Medulla oblongata (tissue), 1 donor: Measurements from ENCODE around the gene SOD3.

Experiments used
- DNase-seq: peaks from one replicate; pipeline ENCODE4 v3.0.0-alpha.2; 2015; ENCODE audit errors: extremely low spot score

SOD3 gene

DNA sequence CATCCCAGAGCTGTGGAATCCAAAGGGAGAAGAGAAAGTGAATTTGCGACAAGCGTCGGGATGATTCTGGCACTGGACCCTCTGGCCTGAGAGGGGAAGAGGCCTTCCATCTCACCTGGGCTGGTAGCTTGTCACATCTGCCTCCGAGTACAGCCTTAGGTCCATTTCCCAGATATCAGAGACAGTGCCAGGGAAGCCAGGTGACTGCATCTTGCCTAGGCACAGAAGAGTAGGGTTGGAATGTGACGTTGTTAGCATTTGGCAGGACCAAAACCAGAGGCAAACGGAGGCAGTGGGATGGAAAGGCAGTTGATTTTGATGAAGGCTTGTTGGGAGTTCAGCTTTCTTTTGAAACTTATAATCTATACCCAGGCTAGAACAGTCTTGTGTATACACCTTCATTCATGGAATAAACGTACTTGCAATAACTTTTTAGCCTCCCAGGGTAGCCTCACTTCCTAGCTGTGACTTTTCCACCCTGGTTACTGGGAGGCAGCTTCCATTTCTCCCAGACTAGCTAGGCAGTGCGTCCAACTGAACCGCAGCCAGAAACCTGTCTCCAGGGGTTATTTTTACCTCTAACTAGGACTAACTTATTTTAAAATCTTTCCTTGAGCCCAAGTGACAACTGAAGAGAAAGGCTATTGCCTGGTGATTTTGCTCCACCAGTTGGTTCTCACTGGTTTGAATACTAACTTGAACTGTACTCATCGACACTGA is 5.9 kb downstream of the SOD3 start:
- DNase-seq: no peak

GRCh38 chr4:24802648-24803047 is 7.3 kb downstream of the SOD3 start:
- DNase-seq: no peak

DNA sequence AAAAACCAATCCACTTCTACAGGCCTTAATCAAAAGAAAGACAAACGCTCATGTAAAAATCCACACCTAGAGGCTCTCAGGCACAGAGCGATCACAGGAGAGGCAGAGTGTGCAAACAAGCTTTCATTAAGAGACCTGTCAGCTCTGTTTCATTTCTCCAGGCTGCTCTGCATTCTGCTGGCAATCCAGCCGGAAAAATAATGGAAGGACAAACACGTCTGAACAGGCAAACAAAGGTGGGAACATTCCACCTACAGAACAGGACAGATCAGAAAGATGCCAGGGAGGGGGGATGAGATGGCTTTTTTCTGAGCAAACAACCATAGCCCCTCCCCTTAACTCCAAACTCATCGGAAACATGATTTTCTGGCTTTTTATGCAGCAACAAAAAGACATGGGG is 9.7 kb downstream of the SOD3 start:
- no peak for DNase-seq

- no peak for DNase-seq
Measured at GRCh38 chr4:24805566-24805965, 10.2 kb downstream of the SOD3 start.

GRCh38 chr4:24806206-24806990 is 11.0 kb downstream of the SOD3 start:
- DNase-seq: no peak

GRCh38 chr4:24807611-24808010 is 12.2 kb downstream of the SOD3 start:
- DNase-seq: no peak

DNA sequence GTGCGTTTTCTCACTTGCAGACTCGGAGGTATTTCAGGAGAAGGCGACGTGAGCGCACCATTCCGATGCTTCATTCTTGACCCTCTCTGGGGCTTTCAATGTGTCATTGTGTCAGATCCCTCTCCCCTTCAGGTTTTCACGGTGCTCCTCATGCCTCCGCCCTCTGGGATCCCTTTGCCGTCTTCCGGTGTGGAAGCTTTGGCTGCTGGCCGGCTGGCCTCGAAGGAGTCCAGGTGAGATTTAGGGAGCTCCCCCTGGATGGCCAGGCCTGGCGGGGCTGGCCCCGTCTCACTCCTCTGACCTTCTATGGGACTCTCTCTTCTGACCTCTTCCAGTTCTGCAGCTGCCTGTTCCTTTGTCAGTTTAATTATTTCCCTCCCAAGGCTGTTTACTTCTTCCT is 12.9 kb downstream of the SOD3 start:
- no peak for DNase-seq

DNA sequence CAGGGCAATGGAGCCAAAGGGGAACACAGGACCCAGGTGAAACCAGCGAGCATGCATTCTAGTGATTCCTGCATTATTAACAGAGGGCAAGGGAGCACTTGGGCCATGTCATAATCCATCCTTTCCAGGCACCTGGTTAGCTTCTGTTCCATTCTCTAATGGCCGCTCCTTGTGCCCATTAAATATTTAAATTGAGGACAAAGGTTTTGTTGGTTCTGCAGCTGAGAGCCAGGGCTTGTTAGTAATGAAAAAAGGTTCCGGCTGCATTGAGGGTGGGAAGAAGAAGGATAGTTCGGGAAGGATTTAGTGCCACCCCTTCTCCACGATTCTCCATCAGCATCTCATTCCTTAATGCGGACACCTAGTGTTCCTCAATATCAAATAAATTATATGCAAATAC is 13.6 kb downstream of the SOD3 start:
- DNase-seq: no peak

- DNase-seq: no peak
Measured at GRCh38 chr4:24809376-24809775, 14.0 kb downstream of the SOD3 start.

GRCh38 chr4:24809815-24810405 is 14.5 kb downstream of the SOD3 start:
- DNase-seq: no peak

DNA sequence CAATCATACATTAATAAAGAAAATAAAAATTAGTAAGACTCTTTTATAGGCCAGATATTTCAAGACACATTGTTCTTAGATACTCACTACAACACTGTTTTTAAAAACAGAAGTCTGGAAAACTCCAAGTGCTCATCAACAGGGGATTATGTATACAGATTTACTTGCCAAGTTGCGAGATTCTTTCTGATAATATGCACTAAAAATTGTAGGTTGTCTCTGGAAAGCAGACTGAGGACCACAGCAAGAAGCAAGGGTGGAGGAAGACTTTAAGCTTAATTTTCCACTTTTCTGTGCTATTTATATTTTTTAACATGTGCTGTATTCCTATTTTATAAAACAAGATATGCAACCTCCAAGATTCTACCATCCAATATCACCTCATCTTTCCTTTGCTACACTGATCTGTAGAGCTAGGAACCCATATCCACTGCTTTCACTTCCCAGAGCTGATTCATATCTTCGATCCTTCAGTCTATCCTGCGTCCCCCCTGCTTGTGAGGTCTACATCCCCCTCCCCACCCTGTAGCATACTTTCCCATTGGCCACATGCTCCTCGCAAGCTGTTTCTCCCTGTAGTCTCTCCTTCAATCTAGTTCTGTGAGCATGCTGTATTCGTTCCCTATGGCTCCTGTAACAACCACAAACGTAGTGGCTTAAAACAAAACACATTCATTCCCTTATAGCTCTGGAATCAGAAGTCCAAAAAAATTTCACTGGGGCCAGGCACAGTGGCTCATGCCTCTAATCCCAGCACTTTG is 15.7 kb downstream of the SOD3 start:
- DNase-seq: no peak

GRCh38 chr4:24813732-24814131 is 18.4 kb downstream of the SOD3 start:
- DNase-seq: no peak

- DNase-seq: peak; percentile 81
Measured at GRCh38 chr4:24816797-24817196, 21.4 kb downstream of the SOD3 start.

DNA sequence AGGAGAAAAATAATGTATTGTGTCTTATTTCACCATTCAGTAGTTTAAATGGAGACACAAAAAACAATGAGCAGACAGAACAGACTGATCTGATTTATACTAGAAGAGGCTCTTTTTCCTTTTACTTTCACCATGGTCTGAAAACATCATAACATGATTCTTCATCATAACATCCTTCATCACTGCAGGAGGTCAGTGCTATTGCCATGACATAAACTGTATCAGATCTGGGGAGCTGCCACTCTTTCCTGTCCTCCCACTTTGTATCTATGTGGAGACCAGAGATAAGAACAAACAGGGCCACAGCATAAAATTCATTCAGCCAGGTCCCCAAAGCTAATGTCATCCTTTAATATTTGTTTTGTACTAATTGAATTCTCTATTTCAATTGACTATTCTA is 25.2 kb downstream of the SOD3 start:
- no peak for DNase-seq

- DNase-seq: no peak
Measured at GRCh38 chr4:24824720-24825119, 29.3 kb downstream of the SOD3 start.

- no peak for DNase-seq
Measured at GRCh38 chr4:24831637-24832036, 36.3 kb downstream of the SOD3 start.

DNA sequence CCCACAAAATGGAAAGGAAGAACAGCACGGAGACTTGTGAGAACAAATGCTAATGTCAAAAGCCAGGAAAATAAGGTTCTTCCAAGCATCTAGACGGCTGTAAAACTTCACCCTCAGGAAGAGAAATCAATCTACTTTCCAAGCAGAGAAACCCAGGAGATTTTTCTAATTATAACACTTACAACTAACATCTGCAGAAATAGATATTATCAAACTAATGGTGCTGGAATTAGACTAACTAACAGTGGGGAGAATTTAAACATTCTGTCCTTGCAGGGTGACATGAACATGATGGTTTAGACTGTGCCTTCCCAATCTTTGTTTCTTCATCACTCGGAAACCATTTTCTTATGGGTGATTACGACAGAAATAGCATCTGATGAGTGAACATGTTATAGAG is 40.3 kb downstream of the SOD3 start:
- DNase-seq: no peak

- DNase-seq: no peak
Measured at GRCh38 chr4:24836661-24837242, 41.4 kb downstream of the SOD3 start.

DNA sequence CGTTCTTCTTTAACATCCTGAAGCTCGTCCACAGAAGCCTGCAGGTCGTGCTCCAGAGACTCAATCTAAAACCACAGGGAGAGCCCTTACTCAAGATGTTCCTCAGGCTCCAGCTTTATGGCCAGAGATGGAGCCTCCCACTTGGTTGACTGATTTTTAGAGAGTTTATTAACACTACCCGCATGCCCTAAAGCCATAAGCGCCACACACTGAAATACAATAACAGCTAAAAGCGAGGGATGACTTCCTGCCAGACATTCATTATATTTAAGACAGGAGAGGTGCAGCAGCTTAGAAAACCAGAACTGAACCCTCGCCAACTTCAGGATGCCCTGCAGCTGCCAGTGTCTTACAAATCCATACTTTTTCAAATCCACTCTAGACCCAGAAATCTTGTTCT is 42.0 kb downstream of the SOD3 start:
- no peak for DNase-seq

DNA sequence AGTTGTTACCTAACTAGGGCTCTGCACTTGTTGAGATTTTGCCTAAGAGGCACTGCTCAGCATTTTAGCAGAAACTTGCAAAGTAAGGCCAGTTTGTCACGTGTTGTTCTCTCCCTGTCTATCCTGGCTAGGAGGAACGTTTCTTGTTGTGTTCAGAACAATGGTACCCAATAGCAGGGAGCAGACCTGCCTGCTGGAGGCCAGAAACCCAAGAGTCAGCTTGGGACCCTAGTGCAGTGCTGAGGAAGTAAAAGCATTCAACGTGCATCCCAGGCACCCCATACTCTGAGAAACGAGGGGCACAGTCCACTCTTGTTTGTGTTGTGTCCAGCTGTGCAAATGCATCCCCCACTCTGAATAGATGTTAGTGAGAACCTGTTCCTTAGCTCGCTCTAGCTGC is 42.4 kb downstream of the SOD3 start:
- DNase-seq: no peak

GRCh38 chr4:24840362-24840761 is 45.0 kb downstream of the SOD3 start:
- DNase-seq: peak; percentile 53
